ENCODE results near the gene MAZ. TPM values are rescaled to one million over a fixed set of nuclear protein-coding genes. Genes with fewer than 3 reads are reported as not detected.

Gene MAZ
- total RNA-seq, 1 experiment from 2014 or later: 426 TPM

DNA sequence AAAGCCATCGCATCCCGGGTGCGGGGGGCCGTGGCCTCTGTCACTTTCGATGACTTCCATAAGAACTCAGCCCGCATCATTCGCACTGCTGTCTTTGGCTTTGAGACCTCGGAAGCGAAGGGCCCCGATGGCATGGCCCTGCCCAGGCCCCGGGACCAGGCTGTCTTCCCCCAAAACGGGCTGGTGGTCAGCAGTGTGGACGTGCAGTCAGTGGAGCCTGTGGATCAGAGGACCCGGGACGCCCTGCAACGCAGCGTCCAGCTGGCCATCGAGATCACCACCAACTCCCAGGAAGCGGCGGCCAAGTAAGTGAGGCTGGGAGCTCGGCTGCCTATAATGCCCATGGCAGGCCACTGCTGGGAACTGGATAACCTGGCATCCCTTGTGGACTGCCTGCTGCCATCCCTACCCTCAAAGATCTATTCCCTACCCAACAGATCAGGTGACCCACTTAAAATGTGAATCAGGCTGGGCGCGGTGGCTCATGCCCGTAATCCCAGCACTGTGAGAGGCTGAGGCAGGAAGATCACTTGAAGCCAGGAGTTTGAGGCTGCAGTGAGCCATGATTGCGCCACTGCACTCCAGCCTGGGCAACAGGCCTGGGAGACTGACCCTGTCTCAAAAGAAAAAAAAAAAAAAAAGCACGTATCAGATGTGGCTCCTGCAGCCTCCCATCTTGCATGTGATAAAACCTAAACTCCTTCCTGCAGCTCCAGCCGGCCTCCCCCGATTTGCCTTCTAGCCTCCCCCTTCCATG is 38.4 kb downstream of the MAZ start:
- CTCF ChIA-PET: no interaction called here
- TF ChIP-seq CTCF (IDR thresholded peaks at IDR 0.05) (no peak), SIN3A (IDR thresholded peaks at IDR 0.05; ENCODE audit: borderline replicate concordance, insufficient read depth, low read depth, low read length) (no peak), POLR2AphosphoS5 (IDR thresholded peaks at IDR 0.05; ENCODE audit: low read depth, low read length) (no peak), TCF7L2 (IDR thresholded peaks at IDR 0.05; ENCODE audit: low read depth, low read length) (no peak)
- TF ChIP-seq, protein P1, sequence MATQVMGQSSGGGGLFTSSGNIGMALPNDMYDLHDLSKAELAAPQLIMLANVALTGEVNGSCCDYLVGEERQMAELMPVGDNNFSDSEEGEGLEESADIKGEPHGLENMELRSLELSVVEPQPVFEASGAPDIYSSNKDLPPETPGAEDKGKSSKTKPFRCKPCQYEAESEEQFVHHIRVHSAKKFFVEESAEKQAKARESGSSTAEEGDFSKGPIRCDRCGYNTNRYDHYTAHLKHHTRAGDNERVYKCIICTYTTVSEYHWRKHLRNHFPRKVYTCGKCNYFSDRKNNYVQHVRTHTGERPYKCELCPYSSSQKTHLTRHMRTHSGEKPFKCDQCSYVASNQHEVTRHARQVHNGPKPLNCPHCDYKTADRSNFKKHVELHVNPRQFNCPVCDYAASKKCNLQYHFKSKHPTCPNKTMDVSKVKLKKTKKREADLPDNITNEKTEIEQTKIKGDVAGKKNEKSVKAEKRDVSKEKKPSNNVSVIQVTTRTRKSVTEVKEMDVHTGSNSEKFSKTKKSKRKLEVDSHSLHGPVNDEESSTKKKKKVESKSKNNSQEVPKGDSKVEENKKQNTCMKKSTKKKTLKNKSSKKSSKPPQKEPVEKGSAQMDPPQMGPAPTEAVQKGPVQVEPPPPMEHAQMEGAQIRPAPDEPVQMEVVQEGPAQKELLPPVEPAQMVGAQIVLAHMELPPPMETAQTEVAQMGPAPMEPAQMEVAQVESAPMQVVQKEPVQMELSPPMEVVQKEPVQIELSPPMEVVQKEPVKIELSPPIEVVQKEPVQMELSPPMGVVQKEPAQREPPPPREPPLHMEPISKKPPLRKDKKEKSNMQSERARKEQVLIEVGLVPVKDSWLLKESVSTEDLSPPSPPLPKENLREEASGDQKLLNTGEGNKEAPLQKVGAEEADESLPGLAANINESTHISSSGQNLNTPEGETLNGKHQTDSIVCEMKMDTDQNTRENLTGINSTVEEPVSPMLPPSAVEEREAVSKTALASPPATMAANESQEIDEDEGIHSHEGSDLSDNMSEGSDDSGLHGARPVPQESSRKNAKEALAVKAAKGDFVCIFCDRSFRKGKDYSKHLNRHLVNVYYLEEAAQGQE (IDR thresholded peaks at IDR 0.05; ENCODE audit: insufficient read depth in 1 of 2, low read depth in 2 of 2, low read length in 1 of 2): no peak
- POLR2A ChIA-PET: no interaction called here
- H3K4me1 ChIP-seq (ENCODE audit: control insufficient read depth, insufficient read depth, low read length): no peaks in the 10 kb centered on the region
- BruUV-seq (replicated peaks): no TSS peak
- in situ Hi-C loops (cut with HindIII; ENCODE audit: low pct_unique_long_range_greater_than_20kb, low sequenced_read_pairs) (no loop called here), intact Hi-C loops (cut with micrococcal nuclease; ENCODE audit: unreplicated experiment) (no loop called here)
- H3K9me3 ChIP-seq (ENCODE audit: control insufficient read depth, insufficient read depth, low read depth, low read length): no peaks in the 10 kb centered on the region
- no peak overlapping the region for H3K27ac ChIP-seq (ENCODE audit: low read length)
- H3K36me3 ChIP-seq (ENCODE audit: control insufficient read depth, insufficient read depth, low read length): no peaks in the 10 kb centered on the region; the same call in 1 of the 2 replicates
- no peak overlapping the region for H3K4me3 ChIP-seq (ENCODE audit: low read depth in 2 of 2, low read length in 2 of 2)
- H3K27me3 ChIP-seq (ENCODE audit: control insufficient read depth, insufficient read depth, low read length): no peaks in the 10 kb centered on the region
- ATAC-seq (no peak), DNase-seq (ENCODE audit: low read depth, low spot score) (no peak)

- BruUV-seq (replicated peaks): no TSS peak
- TF ChIP-seq, protein P1 (IDR thresholded peaks at IDR 0.05; ENCODE audit: insufficient read depth in 1 of 2, low read depth in 2 of 2, low read length in 1 of 2): no peak
- no peak for TF ChIP-seq TCF7L2 (IDR thresholded peaks at IDR 0.05; ENCODE audit: low read depth, low read length)
- TF ChIP-seq CTCF (IDR thresholded peaks at IDR 0.05): no peak
- no peak for TF ChIP-seq POLR2AphosphoS5 (IDR thresholded peaks at IDR 0.05; ENCODE audit: low read depth, low read length)
- TF ChIP-seq SIN3A (IDR thresholded peaks at IDR 0.05; ENCODE audit: borderline replicate concordance, insufficient read depth, low read depth, low read length): no peak
- Histone ChIP-seq H3K27ac (ENCODE audit: low read length) (no peak overlapping the region), H3K27me3 (ENCODE audit: control insufficient read depth, insufficient read depth, low read length) (no peaks in the 10 kb centered on the region), H3K4me3 (ENCODE audit: low read depth in 2 of 2, low read length in 2 of 2) (no peak overlapping the region), H3K9me3 (ENCODE audit: control insufficient read depth, insufficient read depth, low read depth, low read length) (no peaks in the 10 kb centered on the region), H3K36me3 (ENCODE audit: control insufficient read depth, insufficient read depth, low read length) (no peaks in the 10 kb centered on the region; the same call in 1 of the 2 replicates), H3K4me1 (ENCODE audit: control insufficient read depth, insufficient read depth, low read length) (no peaks in the 10 kb centered on the region)
- POLR2A ChIA-PET: no interaction called here
- intact Hi-C loops (cut with micrococcal nuclease; ENCODE audit: unreplicated experiment) (no loop called here), in situ Hi-C loops (cut with HindIII; ENCODE audit: low pct_unique_long_range_greater_than_20kb, low sequenced_read_pairs) (no loop called here)
- ATAC-seq (no peak), DNase-seq (ENCODE audit: low read depth, low spot score) (no peak)
- CTCF ChIA-PET: no interaction called here
Observed at GRCh38 chr16:29845656-29846055, 39.3 kb downstream of the MAZ start.
